ENCODE measurements around the gene LUC7L3. TPM values are rescaled to one million over a fixed set of nuclear protein-coding genes. Genes with fewer than 3 reads are reported as not detected.

The LUC7L3 gene
- total RNA-seq, 1 experiment from 2014 or later, result 155 TPM

- no TSS peak for BruUV-seq (replicated peaks)
- DNase-seq, result no peak
- Mint-ChIP-seq H3K36me3 (ENCODE audit: insufficient read depth, unreplicated experiment) (peaks cover 38% of the 10 kb centered on the region), H3K4me1 (ENCODE audit: low read depth, unreplicated experiment) (peaks cover 38% of the 10 kb centered on the region), H3K9me3 (ENCODE audit: low read depth, unreplicated experiment) (no peaks in the 10 kb centered on the region), H3K4me3 (ENCODE audit: low read depth, unreplicated experiment) (no peak overlapping the region), H3K27me3 (ENCODE audit: unreplicated experiment) (no peaks in the 10 kb centered on the region), H3K27ac (ENCODE audit: unreplicated experiment) (no peak overlapping the region)
- CTCF ChIA-PET, result interaction anchor here (0.7 kb wide), 1 partner anchor 49 kb away, joined by 6 read pairs; no protein-coding TSS in a partner anchor
- intact Hi-C loops (cut with micrococcal nuclease; ENCODE audit: unreplicated experiment), result no loop called here
- no peak for TF ChIP-seq CTCF (IDR thresholded peaks at IDR 0.05; ENCODE audit: unreplicated experiment)
Observed at GRCh38 chr17:50675190-50675589, 44.2 kb upstream of the LUC7L3 start.

GRCh38 chr17:50675627-50676026 lies 43.8 kb upstream of the LUC7L3 start:
- intact Hi-C loops (cut with micrococcal nuclease; ENCODE audit: unreplicated experiment), result no loop called here
- Mint-ChIP-seq H3K27ac (ENCODE audit: unreplicated experiment) (no peak overlapping the region), H3K36me3 (ENCODE audit: insufficient read depth, unreplicated experiment) (peaks cover 38% of the 10 kb centered on the region), H3K4me1 (ENCODE audit: low read depth, unreplicated experiment) (peaks cover 36% of the 10 kb centered on the region), H3K9me3 (ENCODE audit: low read depth, unreplicated experiment) (no peaks in the 10 kb centered on the region), H3K27me3 (ENCODE audit: unreplicated experiment) (no peaks in the 10 kb centered on the region), H3K4me3 (ENCODE audit: low read depth, unreplicated experiment) (no peak overlapping the region)
- CTCF ChIA-PET, result no interaction called here
- no peak for DNase-seq
- no TSS peak for BruUV-seq (replicated peaks)
- no peak for TF ChIP-seq CTCF (IDR thresholded peaks at IDR 0.05; ENCODE audit: unreplicated experiment)

GRCh38 chr17:50676065-50676975 lies 43.1 kb upstream of the LUC7L3 start:
- peaks cover 38% of the 10 kb centered on the region for H3K36me3 Mint-ChIP-seq (ENCODE audit: insufficient read depth, unreplicated experiment)
- CTCF ChIA-PET, result interaction anchor here (0.5 kb wide), 1 partner anchor 53 kb away, joined by 4 read pairs; no protein-coding TSS in a partner anchor

GRCh38 chr17:50677851-50678375 lies 41.5 kb upstream of the LUC7L3 start:
- Mint-ChIP-seq H3K4me3 (ENCODE audit: low read depth, unreplicated experiment) (no peak overlapping the region), H3K27ac (ENCODE audit: unreplicated experiment) (no peak overlapping the region), H3K36me3 (ENCODE audit: insufficient read depth, unreplicated experiment) (peaks cover 40% of the 10 kb centered on the region), H3K27me3 (ENCODE audit: unreplicated experiment) (no peaks in the 10 kb centered on the region), H3K4me1 (ENCODE audit: low read depth, unreplicated experiment) (peaks cover 42% of the 10 kb centered on the region), H3K9me3 (ENCODE audit: low read depth, unreplicated experiment) (no peaks in the 10 kb centered on the region)
- TF ChIP-seq CTCF (IDR thresholded peaks at IDR 0.05; ENCODE audit: unreplicated experiment), result no peak
- CTCF ChIA-PET, result no interaction called here
- intact Hi-C loops (cut with micrococcal nuclease; ENCODE audit: unreplicated experiment), result no loop called here
- BruUV-seq (replicated peaks), result no TSS peak
- DNase-seq, result no peak

More at GRCh38 chr17:50676065-50676975, 43.1 kb upstream of the LUC7L3 start:
- no peaks in the 10 kb centered on the region for H3K9me3 Mint-ChIP-seq (ENCODE audit: low read depth, unreplicated experiment)
- no peak for DNase-seq
- BruUV-seq (replicated peaks), result no TSS peak
- no peak overlapping the region for H3K27ac Mint-ChIP-seq (ENCODE audit: unreplicated experiment)
- no peak overlapping the region for H3K4me3 Mint-ChIP-seq (ENCODE audit: low read depth, unreplicated experiment)
- no peaks in the 10 kb centered on the region for H3K27me3 Mint-ChIP-seq (ENCODE audit: unreplicated experiment)
- peaks cover 35% of the 10 kb centered on the region for H3K4me1 Mint-ChIP-seq (ENCODE audit: low read depth, unreplicated experiment)
- TF ChIP-seq CTCF (IDR thresholded peaks at IDR 0.05; ENCODE audit: unreplicated experiment), result no peak
- intact Hi-C loops (cut with micrococcal nuclease; ENCODE audit: unreplicated experiment), result no loop called here

Measured in Calu3 (cell line).